ENCODE data around the gene TMEM79.
A peak's percentile ranks its signal among the peaks of the same experiment; 100 is the strongest.

DNA sequence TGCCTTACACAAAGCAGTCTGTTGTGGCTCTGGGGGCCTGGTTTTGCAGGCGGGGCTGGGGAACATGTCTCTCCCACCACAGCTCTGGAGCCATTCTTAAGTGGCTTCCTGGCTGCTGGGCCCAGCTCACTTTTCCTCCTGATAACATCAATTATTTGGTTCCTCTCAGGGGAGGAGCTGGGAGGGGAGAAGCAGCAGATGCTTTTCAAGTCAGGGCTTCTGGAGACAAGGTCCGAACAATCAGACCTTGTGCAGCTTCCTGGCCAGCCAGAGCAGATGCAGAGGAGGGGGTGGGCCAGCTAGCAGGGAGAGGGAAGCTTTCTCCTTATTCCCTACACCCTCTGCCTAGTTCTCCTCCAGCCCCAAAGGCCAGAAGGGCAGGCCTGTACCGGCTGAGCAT, 32.6 kb upstream of the TMEM79 start:
- TF ChIP-seq, protein P1, sequence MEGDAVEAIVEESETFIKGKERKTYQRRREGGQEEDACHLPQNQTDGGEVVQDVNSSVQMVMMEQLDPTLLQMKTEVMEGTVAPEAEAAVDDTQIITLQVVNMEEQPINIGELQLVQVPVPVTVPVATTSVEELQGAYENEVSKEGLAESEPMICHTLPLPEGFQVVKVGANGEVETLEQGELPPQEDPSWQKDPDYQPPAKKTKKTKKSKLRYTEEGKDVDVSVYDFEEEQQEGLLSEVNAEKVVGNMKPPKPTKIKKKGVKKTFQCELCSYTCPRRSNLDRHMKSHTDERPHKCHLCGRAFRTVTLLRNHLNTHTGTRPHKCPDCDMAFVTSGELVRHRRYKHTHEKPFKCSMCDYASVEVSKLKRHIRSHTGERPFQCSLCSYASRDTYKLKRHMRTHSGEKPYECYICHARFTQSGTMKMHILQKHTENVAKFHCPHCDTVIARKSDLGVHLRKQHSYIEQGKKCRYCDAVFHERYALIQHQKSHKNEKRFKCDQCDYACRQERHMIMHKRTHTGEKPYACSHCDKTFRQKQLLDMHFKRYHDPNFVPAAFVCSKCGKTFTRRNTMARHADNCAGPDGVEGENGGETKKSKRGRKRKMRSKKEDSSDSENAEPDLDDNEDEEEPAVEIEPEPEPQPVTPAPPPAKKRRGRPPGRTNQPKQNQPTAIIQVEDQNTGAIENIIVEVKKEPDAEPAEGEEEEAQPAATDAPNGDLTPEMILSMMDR (IDR thresholded peaks at IDR 0.05 in 8 of 11, conservative IDR thresholded peaks at IDR 0.05 in 3 of 11) = no peak
- TF ChIP-seq POLR2AphosphoS5 (IDR thresholded peaks at IDR 0.05) = peak in 1 of 3 donors; percentile 45
